Esophagus squamous epithelium (tissue), 5 donors: ENCODE measurements around the gene OIT3. TPM values are rescaled to one million over a fixed set of nuclear protein-coding genes. Genes with fewer than 3 reads are reported as not detected.

Experiments
- DNase-seq: peaks from one replicate; lab custom pipeline; 2025; lab: John Stamatoyannopoulos, UW
- H3K27ac ChIP-seq, 4 donors: fragments of 200-600 bp; sonication (generic); one replicate each; pipeline ENCODE4 v1.5.1; 2016 to 2019; ENCODE audit warnings: mild to moderate bottlenecking in 1 of 4
- H3K27me3 ChIP-seq, 4 donors: fragments of 200-600 bp; sonication (generic); 1 replicate in 3 of 4; 2 replicates in 1 of 4; pipeline versions ENCODE4 v1.5.1 to v1.6.0; 2017 to 2021; ENCODE audit warnings: antibody characterized with exemption in 1 of 4
- H3K36me3 ChIP-seq, 3 donors: fragments of 200-600 bp; sonication (generic); one replicate each; pipeline ENCODE4 v1.5.1; 2016 to 2019
- H3K4me1 ChIP-seq, 3 donors: fragments of 200-600 bp; sonication (generic); one replicate each; pipeline ENCODE4 v1.5.1; 2017 to 2019
- H3K4me3 ChIP-seq, 4 donors: fragments of 200-600 bp; sonication (generic); 1 replicate in 3 of 4; 2 replicates in 1 of 4; pipeline ENCODE4 v1.5.1; 2016 to 2019; ENCODE audit warnings: mild to moderate bottlenecking in 2 of 4, moderate library complexity in 1 of 4
- H3K9me3 ChIP-seq, 3 donors: fragments of 200-600 bp; sonication (generic); one replicate each; pipeline ENCODE4 v1.5.1; 2016 to 2019
- POLR2A ChIP-seq, 4 donors: fragments of 450-650 bp; IDR thresholded peaks; one replicate each; pipeline ENCODE4 v1.6.1; 2017; ENCODE audit warnings: antibody characterized with exemption in 4 of 4, mild to moderate bottlenecking in 4 of 4, moderate library complexity in 3 of 4
- WGBS, 2 donors: methylation state at CpG; one replicate each; pipeline ENCODE4 v1.1.5; 2018; 5-methylcytosine and 5-hydroxymethylcytosine counted together
- intact Hi-C: fragments of 100-400 bp; cut with DNase I; formaldehyde crosslinking; loops from one replicate; pipeline ENCODE4 v1.15.0; 2022
- total RNA-seq, 4 donors: library from RNA; depleted of rRNA; stranded (reverse); fragments of >200 nt; gene quantifications; one replicate each; pipeline ENCODE4 v1.1.0, GENCODE V29; 2016
- TF ChIP-seq, protein P1 (sequence below), 6 experiments: fragments of 450-650 bp in 4 of 6; fragments of 200-600 bp in 2 of 6; sonication (generic) in 2 of 6; IDR thresholded peaks; one replicate each; pipeline ENCODE4 v1.5.1; 2016 to 2019; ENCODE audit warnings: antibody characterized with exemption in 6 of 6, mild to moderate bottlenecking in 4 of 6, moderate library complexity in 4 of 6
- donor health status: DM: yes; HTN: yes; CAD: no.

The OIT3 gene
- total RNA-seq, 4 donors from 2014 or later = not detected

DNA sequence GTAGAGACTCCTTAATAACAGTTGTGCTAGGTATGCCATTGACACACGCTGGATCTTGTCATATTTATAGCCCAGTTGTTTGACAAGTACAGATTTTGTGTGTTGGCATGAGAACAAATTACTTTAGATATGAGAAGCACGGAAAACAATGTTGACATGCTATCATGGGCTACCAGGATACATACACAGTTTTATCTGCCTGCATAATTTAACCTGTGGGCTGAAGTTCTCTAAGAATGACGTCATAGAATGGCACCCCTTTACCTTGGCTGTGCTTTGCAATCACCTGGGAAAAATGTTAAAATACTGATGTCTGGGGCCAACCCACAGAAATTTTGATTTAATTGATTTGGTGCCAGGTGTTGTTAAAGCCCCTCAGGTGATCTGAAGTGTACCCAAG lies 58.2 kb downstream of the OIT3 start:
- Histone ChIP-seq H3K4me1 (no peaks in the 10 kb centered on the region), H3K36me3 (no peaks in the 10 kb centered on the region), H3K9me3 (no peaks in the 10 kb centered on the region), H3K27ac (no peak overlapping the region), H3K4me3 (no peak overlapping the region), H3K27me3 (peaks cover 0 to 12% (median 0%) of the 10 kb centered on the region in 4 donors)
- 48 to 61% methylated on average over 3 of the region's 3 CpGs for WGBS, 2 donors
- no peak for DNase-seq
- no peak for TF ChIP-seq POLR2A (IDR thresholded peaks at IDR 0.05)
- TF ChIP-seq, protein P1, sequence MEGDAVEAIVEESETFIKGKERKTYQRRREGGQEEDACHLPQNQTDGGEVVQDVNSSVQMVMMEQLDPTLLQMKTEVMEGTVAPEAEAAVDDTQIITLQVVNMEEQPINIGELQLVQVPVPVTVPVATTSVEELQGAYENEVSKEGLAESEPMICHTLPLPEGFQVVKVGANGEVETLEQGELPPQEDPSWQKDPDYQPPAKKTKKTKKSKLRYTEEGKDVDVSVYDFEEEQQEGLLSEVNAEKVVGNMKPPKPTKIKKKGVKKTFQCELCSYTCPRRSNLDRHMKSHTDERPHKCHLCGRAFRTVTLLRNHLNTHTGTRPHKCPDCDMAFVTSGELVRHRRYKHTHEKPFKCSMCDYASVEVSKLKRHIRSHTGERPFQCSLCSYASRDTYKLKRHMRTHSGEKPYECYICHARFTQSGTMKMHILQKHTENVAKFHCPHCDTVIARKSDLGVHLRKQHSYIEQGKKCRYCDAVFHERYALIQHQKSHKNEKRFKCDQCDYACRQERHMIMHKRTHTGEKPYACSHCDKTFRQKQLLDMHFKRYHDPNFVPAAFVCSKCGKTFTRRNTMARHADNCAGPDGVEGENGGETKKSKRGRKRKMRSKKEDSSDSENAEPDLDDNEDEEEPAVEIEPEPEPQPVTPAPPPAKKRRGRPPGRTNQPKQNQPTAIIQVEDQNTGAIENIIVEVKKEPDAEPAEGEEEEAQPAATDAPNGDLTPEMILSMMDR (IDR thresholded peaks at IDR 0.05) = no peak
- intact Hi-C loops = no loop called here

GRCh38 chr10:72952189-72952588 lies 58.6 kb downstream of the OIT3 start:
- H3K4me1 ChIP-seq = no peaks in the 10 kb centered on the region
- 59 to 78% methylated on average over 3 to 5 of the region's 6 CpGs for WGBS, 2 donors
- H3K9me3 ChIP-seq = no peaks in the 10 kb centered on the region
- peaks cover 0 to 8% (median 0%) of the 10 kb centered on the region in 4 donors for H3K27me3 ChIP-seq
- intact Hi-C loops = no loop called here
- DNase-seq = no peak
- no peaks in the 10 kb centered on the region for H3K36me3 ChIP-seq
- no peak for TF ChIP-seq POLR2A (IDR thresholded peaks at IDR 0.05)
- TF ChIP-seq, protein P1 (IDR thresholded peaks at IDR 0.05) = no peak
- no peak overlapping the region for H3K4me3 ChIP-seq
- no peak overlapping the region for H3K27ac ChIP-seq

GRCh38 chr10:72952642-72953158 lies 59.2 kb downstream of the OIT3 start:
- intact Hi-C loops = no loop called here

DNA sequence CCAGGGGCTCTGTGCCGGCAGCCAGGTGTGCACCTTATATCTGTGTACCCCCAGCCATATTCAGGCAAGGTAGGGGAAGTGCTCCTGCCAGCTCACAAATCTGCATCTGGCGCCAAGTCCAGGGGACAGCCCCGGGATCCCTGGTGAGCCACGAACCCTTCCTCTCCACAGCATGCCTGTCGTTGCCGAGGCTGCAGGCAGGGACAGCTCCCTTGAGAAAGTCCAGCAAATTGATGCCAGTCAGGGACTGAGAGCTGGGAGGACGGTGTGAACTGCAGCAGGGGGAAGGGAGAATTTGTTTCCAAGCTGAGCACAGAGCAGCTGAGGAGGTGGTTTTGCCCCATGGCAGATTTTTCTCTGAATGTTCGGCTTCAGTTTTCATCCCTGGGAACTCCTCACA lies 60.1 kb downstream of the OIT3 start:
- Histone ChIP-seq H3K9me3 (no peaks in the 10 kb centered on the region), H3K36me3 (no peaks in the 10 kb centered on the region), H3K27ac (no peak overlapping the region), H3K27me3 (no peaks in the 10 kb centered on the region), H3K4me1 (no peaks in the 10 kb centered on the region), H3K4me3 (no peak overlapping the region)
- TF ChIP-seq, protein P1 (IDR thresholded peaks at IDR 0.05) = no peak
- TF ChIP-seq POLR2A (IDR thresholded peaks at IDR 0.05) = no peak
- 59 to 62% methylated on average over 5 to 7 of the region's 8 CpGs for WGBS, 2 donors
- no peak for DNase-seq
- intact Hi-C loops = no loop called here

More at GRCh38 chr10:72952642-72953158, 59.2 kb downstream of the OIT3 start:
- no peak for DNase-seq
- Histone ChIP-seq H3K4me3 (no peak overlapping the region), H3K4me1 (no peaks in the 10 kb centered on the region), H3K27ac (no peak overlapping the region), H3K27me3 (peaks cover 0 to 5% (median 0%) of the 10 kb centered on the region in 4 donors), H3K36me3 (no peaks in the 10 kb centered on the region), H3K9me3 (no peaks in the 10 kb centered on the region)
- no peak for TF ChIP-seq POLR2A (IDR thresholded peaks at IDR 0.05)
- TF ChIP-seq, protein P1 (IDR thresholded peaks at IDR 0.05) = no peak
- 60 to 63% methylated on average over 5 of the region's 5 CpGs for WGBS, 2 donors

GRCh38 chr10:72954230-72954595 lies 60.7 kb downstream of the OIT3 start:
- intact Hi-C loops = no loop called here
- Histone ChIP-seq H3K4me1 (no peaks in the 10 kb centered on the region), H3K27ac (no peak overlapping the region), H3K36me3 (no peaks in the 10 kb centered on the region), H3K27me3 (peaks cover 0 to 3% (median 0%) of the 10 kb centered on the region in 4 donors), H3K4me3 (no peak overlapping the region), H3K9me3 (no peaks in the 10 kb centered on the region)
- TF ChIP-seq, protein P1 (IDR thresholded peaks at IDR 0.05) = no peak
- no peak for TF ChIP-seq POLR2A (IDR thresholded peaks at IDR 0.05)
- DNase-seq = no peak
- WGBS, 2 donors = 77 to 82% methylated on average over 6 to 8 of the region's 8 CpGs
